MM.1S (cell line): Measurements from ENCODE around the gene CDH4.
"Not testable (repeated sequence)": the region's sequence is repeated elsewhere in the genome, so short reads cannot be mapped to it uniquely, and the experiment has no call there.

Experiments used
- DNase-seq: peaks from one replicate; pipeline ENCODE4 v3.0.0-alpha.2; 2015
- H2AFZ ChIP-seq: fragments of 300-600 bp; sonication (generic); 2 replicates; pipeline ENCODE4 v1.6.0; 2016; ENCODE audit warnings: antibody characterized with exemption, low read length
- H3F3A ChIP-seq: fragments of 300-600 bp; sonication (generic); 2 replicates; pipeline ENCODE4 v1.6.1; 2016; ENCODE audit warnings: mild to moderate bottlenecking, antibody characterized with exemption, low read length, moderate library complexity, mixed read lengths; ENCODE audit not compliant: insufficient read depth
- H3K27ac ChIP-seq: fragments of 300-600 bp; sonication (generic); 2 replicates; pipeline ENCODE4 v1.5.1; 2016; ENCODE audit warnings: mild to moderate bottlenecking, low read length
- H3K27me3 ChIP-seq: fragments of 300-600 bp; sonication (generic); replicated peaks from 2 replicates; pipeline ENCODE4 v1.6.0; 2016; ENCODE audit warnings: low read length; ENCODE audit not compliant: insufficient read depth
- H3K36me3 ChIP-seq: fragments of 300-600 bp; sonication (generic); replicated peaks from 2 replicates; pipeline ENCODE4 v1.6.1; 2016; ENCODE audit warnings: mild to moderate bottlenecking, low read length, mixed read lengths; ENCODE audit not compliant: insufficient read depth
- H3K4me1 ChIP-seq: fragments of 300-600 bp; sonication (generic); 2 replicates; pipeline ENCODE4 v1.6.1; 2016; ENCODE audit warnings: low read length, mixed read lengths
- H3K4me2 ChIP-seq: fragments of 300-600 bp; sonication (generic); 2 replicates; pipeline ENCODE4 v1.6.0; 2016; ENCODE audit warnings: low read depth, low read length
- H3K4me3 ChIP-seq: fragments of 300-600 bp; sonication (generic); 2 replicates; pipeline ENCODE4 v1.5.1; 2016; ENCODE audit warnings: low read length, mixed read lengths
- H3K79me2 ChIP-seq: fragments of 300-600 bp; sonication (generic); 2 replicates; pipeline ENCODE4 v1.6.1; 2016; ENCODE audit warnings: mixed run types, low read length, mixed read lengths
- H3K9ac ChIP-seq: fragments of 300-600 bp; sonication (generic); 2 replicates; pipeline ENCODE4 v1.6.1; 2016; ENCODE audit warnings: low read length, mixed read lengths
- H3K9me2 ChIP-seq: fragments of 300-600 bp; sonication (generic); replicated peaks from 2 replicates; pipeline ENCODE4 v1.6.1; 2016; ENCODE audit warnings: mild to moderate bottlenecking, low read length, mixed read lengths; ENCODE audit not compliant: insufficient read depth
- H3K9me3 ChIP-seq: fragments of 300-600 bp; sonication (generic); replicated peaks from 2 replicates; pipeline ENCODE4 v1.6.1; 2016; ENCODE audit warnings: mild to moderate bottlenecking, low read length, mixed read lengths; ENCODE audit not compliant: insufficient read depth
- H4K20me1 ChIP-seq: fragments of 300-600 bp; sonication (generic); 2 replicates; pipeline ENCODE4 v1.6.1; 2016; ENCODE audit warnings: mild to moderate bottlenecking, low read length, moderate library complexity, mixed read lengths; ENCODE audit not compliant: insufficient read depth
- EZH2 ChIP-seq: fragments of 300-600 bp; sonication (generic); optimal IDR thresholded peaks from 2 replicates; pipeline ENCODE3; 2017; ENCODE audit warnings: low read depth, mild to moderate bottlenecking, antibody characterized with exemption, low read length, mixed read lengths
- EZH2phosphoT487 ChIP-seq: fragments of 300-600 bp; sonication (generic); IDR thresholded peaks from 2 replicates; pipeline ENCODE4 v1.6.1; 2018; ENCODE audit warnings: antibody characterized with exemption, low read length
- TF ChIP-seq, protein P1 (sequence below): fragments of 300-600 bp; sonication (generic); IDR thresholded peaks from 2 replicates; pipeline ENCODE4 v1.5.1; 2016; ENCODE audit warnings: antibody characterized with exemption, low read length, mixed read lengths

Gene CDH4

GRCh38 chr20:61940976-61941720 is 689.1 kb downstream of the CDH4 start:
- H3K4me1 ChIP-seq: no peaks in the 10 kb centered on the region
- no peak overlapping the region for H3K27ac ChIP-seq
- no peak overlapping the region for H3K4me3 ChIP-seq
- no peaks in the 10 kb centered on the region for H4K20me1 ChIP-seq
- no peak for DNase-seq
- no peaks in the 10 kb centered on the region for H3K9me2 ChIP-seq
- H2AFZ ChIP-seq: no peak overlapping the region
- TF ChIP-seq EZH2phosphoT487 (no peak), EZH2 (no peak)
- TF ChIP-seq, protein P1, sequence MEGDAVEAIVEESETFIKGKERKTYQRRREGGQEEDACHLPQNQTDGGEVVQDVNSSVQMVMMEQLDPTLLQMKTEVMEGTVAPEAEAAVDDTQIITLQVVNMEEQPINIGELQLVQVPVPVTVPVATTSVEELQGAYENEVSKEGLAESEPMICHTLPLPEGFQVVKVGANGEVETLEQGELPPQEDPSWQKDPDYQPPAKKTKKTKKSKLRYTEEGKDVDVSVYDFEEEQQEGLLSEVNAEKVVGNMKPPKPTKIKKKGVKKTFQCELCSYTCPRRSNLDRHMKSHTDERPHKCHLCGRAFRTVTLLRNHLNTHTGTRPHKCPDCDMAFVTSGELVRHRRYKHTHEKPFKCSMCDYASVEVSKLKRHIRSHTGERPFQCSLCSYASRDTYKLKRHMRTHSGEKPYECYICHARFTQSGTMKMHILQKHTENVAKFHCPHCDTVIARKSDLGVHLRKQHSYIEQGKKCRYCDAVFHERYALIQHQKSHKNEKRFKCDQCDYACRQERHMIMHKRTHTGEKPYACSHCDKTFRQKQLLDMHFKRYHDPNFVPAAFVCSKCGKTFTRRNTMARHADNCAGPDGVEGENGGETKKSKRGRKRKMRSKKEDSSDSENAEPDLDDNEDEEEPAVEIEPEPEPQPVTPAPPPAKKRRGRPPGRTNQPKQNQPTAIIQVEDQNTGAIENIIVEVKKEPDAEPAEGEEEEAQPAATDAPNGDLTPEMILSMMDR: no peak
- H3K9me3 ChIP-seq: no peaks in the 10 kb centered on the region
- no peaks in the 10 kb centered on the region for H3K36me3 ChIP-seq
- H3K9ac ChIP-seq: no peak overlapping the region
- peaks cover 50% of the 10 kb centered on the region for H3K27me3 ChIP-seq
- no peaks in the 10 kb centered on the region for H3K79me2 ChIP-seq
- H3K4me2 ChIP-seq: no peak overlapping the region
- H3F3A ChIP-seq: no peaks in the 10 kb centered on the region

- Histone ChIP-seq H3K9me2 (no peaks in the 10 kb centered on the region), H3K27me3 (peaks cover 45% of the 10 kb centered on the region)
These were observed 689.8 kb downstream of the CDH4 start for GRCh38 chr20:61941721-61942405.

DNA sequence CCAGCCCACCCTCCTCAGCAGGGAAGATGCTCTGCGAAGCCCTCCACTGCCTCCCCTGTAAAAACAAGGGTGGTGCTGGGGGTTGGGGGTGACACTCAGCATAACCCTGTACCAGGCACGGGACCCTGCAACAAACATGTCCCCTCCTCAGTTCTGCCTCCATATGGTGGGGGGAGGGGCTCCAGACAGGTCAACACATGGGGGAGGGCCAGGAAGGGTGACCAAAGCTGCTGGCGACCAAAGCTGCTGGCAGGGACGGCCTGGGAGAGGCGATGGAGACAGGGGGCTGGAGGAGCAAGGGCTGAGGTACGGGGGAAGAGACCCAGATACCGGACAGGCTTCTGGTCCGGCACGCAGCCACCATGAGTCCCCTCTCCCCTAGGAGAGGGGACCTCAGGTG is 690.5 kb downstream of the CDH4 start:
- Histone ChIP-seq H3K9me2 (no peaks in the 10 kb centered on the region), H3K27ac (no peak overlapping the region), H3K9ac (no peak overlapping the region), H3K27me3 (peaks cover 41% of the 10 kb centered on the region), H4K20me1 (no peaks in the 10 kb centered on the region), H3K79me2 (no peaks in the 10 kb centered on the region), H3K4me3 (no peak overlapping the region), H3F3A (no peaks in the 10 kb centered on the region), H3K4me2 (no peak overlapping the region), H3K4me1 (no peaks in the 10 kb centered on the region), H3K36me3 (no peaks in the 10 kb centered on the region), H3K9me3 (no peaks in the 10 kb centered on the region), H2AFZ (no peak overlapping the region)
- DNase-seq: no peak
- TF ChIP-seq EZH2 (no peak), EZH2phosphoT487 (no peak)
- TF ChIP-seq, protein P1: no peak

More at GRCh38 chr20:61941721-61942405, 689.8 kb downstream of the CDH4 start:
- DNase-seq: no peak
- Histone ChIP-seq H3K9me3 (no peaks in the 10 kb centered on the region), H3K9ac (no peak overlapping the region), H3K4me1 (no peaks in the 10 kb centered on the region), H3K4me3 (no peak overlapping the region), H3K4me2 (no peak overlapping the region), H3K79me2 (no peaks in the 10 kb centered on the region), H3K27ac (no peak overlapping the region), H3K36me3 (no peaks in the 10 kb centered on the region), H3F3A (no peaks in the 10 kb centered on the region), H2AFZ (no peak overlapping the region), H4K20me1 (no peaks in the 10 kb centered on the region)
- TF ChIP-seq EZH2 (no peak), EZH2phosphoT487 (no peak)
- TF ChIP-seq, protein P1: no peak

DNA sequence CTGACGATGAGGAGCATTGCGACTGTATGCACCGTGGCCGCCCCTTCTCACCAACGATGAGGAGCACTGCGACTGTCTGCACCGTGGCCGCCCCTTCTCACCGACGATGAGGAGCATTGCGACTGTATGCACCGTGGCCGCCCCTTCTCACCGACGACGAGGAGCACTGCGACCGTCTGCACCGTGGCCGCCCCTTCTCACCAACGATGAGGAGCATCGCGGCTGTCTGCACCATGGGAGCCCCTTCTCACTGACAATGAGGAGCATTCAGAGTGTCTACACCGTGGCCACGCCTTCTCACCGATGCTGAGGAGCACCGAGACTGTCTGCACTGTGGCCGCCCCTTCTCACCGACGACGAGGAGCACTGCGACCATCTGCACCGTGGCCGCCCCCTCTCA is 692.9 kb downstream of the CDH4 start:
- not testable (repeated sequence) for H3K4me3 ChIP-seq, H3K9me2 ChIP-seq, H3K36me3 ChIP-seq, H2AFZ ChIP-seq, H3K4me2 ChIP-seq, H3K9ac ChIP-seq, H4K20me1 ChIP-seq, H3K9me3 ChIP-seq, H3K4me1 ChIP-seq, DNase-seq, H3K27ac ChIP-seq, H3F3A ChIP-seq, H3K79me2 ChIP-seq
- H3K27me3 ChIP-seq: peaks cover 16% of the 10 kb centered on the region

GRCh38 chr20:61945495-61945894 is 693.4 kb downstream of the CDH4 start:
- not testable (repeated sequence) for H3K79me2 ChIP-seq, H2AFZ ChIP-seq, H3K27ac ChIP-seq, H3F3A ChIP-seq, H3K9ac ChIP-seq, H3K9me3 ChIP-seq, DNase-seq, H3K4me1 ChIP-seq, H4K20me1 ChIP-seq, H3K9me2 ChIP-seq, H3K36me3 ChIP-seq, H3K4me3 ChIP-seq, H3K4me2 ChIP-seq
- H3K27me3 ChIP-seq: peaks cover 11% of the 10 kb centered on the region
